Measurements from ENCODE around the gene BRD3.
"Not testable (repeated sequence)": the region's sequence is repeated elsewhere in the genome, so short reads cannot be mapped to it uniquely, and the experiment has no call there.

The BRD3 gene

DNA sequence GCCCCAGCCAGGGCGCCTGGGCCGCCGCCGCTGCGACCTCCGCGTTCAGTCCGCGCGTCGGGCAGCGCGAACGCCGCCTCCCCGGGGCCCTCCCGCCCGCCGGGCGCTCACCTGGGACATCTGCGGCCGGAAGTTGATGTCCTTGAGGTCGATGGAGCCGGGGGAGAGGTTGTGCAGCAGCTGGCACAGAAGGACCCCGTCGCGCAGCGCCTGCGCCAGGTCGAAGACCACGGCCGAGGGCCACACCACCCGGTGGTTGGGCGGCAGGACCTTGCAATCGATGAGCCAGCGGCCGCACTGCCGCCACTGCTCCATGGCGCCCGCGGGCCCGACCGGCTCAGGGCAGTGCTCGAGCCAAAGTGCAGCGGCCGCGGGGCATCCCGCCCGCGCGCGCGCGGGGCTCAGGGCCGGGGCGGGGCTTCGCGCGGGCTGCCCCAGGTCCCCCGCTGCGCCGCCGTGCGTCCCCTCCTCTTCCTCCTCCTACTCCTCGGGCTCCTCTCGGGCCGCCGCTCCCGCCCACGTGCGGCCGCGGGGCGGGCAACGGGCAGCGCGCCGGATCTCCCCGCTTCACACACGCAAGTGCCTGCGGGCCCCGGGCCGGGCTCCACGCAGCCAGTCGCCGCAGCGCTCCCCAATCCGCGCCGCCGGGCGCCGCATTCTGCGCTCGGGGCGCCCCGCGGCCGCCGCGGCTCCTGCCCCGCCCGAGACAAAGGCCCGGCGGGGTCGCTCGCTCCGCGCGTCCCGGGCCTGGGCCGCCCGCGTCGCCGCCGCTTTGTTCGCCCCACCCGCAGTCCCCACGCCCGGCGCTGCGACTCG, 75.7 kb downstream of the BRD3 start, which contains the start of gene VAV2:
Gene VAV2, minus strand, starts transcription at position 361 of the 816 bp plus-strand sequence. Its CDS starts 46 bp downstream, at position 315.
- Histone ChIP-seq H3K9me3 (ENCODE audit: control extremely low read depth in 1 of 5, control insufficient read depth in 4 of 5, insufficient read depth in 2 of 5, low read depth in 1 of 5, low read length in 4 of 5) (no peaks in the 10 kb centered on the region), H3K27me3 (replicated peaks in 2 of 5; ENCODE audit: control insufficient read depth in 4 of 5, insufficient read depth in 5 of 5, low read length in 4 of 5) (peaks cover 0 to 62% (median 31%) of the 10 kb centered on the region in 5 experiments), H3K27ac (ENCODE audit: insufficient read depth in 1 of 2, low read depth in 1 of 2, low read length in 2 of 2, poor library complexity in 1 of 2, severe bottlenecking in 2 of 2) (no peak within 1 kb of the TSS), H3K4me1 (ENCODE audit: control extremely low read depth in 1 of 4, control insufficient read depth in 4 of 4, insufficient read depth in 4 of 4, low read length in 3 of 4) (peaks cover 0 to 32% (median 30%) of the 10 kb centered on the region in 4 experiments), H3K4me3 (ENCODE audit: control insufficient read depth in 1 of 7, extremely low read depth in 1 of 7, insufficient read depth in 4 of 7, low read depth in 2 of 7, low read length in 6 of 7) (peak within 1 kb of the TSS; percentile 41 to 78 (median 67)), H3K36me3 (ENCODE audit: control insufficient read depth in 4 of 4, insufficient read depth in 4 of 4, low read length in 3 of 4) (no peaks in the 10 kb centered on the region)
- peak in 2 of 3 donors; percentile 33 to 38 for DNase-seq
- WGBS (ENCODE audit: insufficient coverage), result under 1% methylated on average over 87 of the region's 124 CpGs
- CTCF ChIA-PET, result interaction anchor here (1.4 to 5.5 kb wide), 4 partner anchors 9 to 212 kb away, joined by 3 to 143 read pairs (median 50); no protein-coding TSS in a partner anchor
- POLR2A ChIA-PET, result no interaction called here

DNA sequence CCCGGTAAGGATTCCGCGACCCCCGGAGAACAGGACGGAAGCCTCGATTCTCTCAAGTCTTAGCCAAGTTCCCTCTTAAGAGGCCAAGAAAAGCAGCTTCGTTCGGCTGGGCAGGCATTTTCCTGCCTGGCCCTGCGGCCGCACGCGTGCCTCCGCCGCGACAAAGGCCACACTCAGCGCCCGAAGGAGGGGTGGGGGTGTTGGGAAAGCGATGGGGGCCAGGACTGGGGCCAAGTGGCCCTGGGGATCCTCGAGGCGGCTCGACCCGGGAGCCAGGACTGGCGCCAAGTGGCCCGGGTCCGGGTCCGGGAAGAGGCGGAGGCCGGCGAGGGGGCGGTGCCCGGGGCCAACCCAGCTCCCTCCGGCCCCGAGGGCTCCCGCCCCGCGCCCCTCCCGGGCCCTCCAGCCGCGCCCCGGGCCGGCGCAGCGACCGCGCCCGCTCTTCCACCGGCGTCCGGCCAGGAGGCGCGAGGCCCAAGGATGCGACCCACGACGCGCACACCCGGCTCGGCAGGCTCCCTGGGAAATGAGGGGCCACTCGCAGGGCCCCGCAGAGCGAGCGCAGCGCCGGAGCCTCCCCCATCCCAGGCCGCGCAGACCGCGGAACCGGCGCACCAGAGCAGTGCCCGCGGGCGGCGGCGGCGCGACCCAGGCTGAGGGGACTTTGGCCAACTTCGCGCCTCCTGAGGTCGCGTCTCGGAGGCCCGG, 76.5 kb downstream of the BRD3 start:
- POLR2A ChIA-PET, result no interaction called here
- Histone ChIP-seq H3K4me1 (ENCODE audit: control extremely low read depth in 1 of 4, control insufficient read depth in 4 of 4, insufficient read depth in 4 of 4, low read length in 3 of 4) (peaks cover 0 to 32% (median 30%) of the 10 kb centered on the region in 4 experiments), H3K4me3 (ENCODE audit: control insufficient read depth in 1 of 7, extremely low read depth in 1 of 7, insufficient read depth in 4 of 7, low read depth in 2 of 7, low read length in 6 of 7) (peak overlapping the region in 6 of 7 experiments; percentile 28 to 78 (median 68)), H3K27ac (ENCODE audit: insufficient read depth in 1 of 2, low read depth in 1 of 2, low read length in 2 of 2, poor library complexity in 1 of 2, severe bottlenecking in 2 of 2) (no peak overlapping the region), H3K9me3 (ENCODE audit: control extremely low read depth in 1 of 5, control insufficient read depth in 4 of 5, insufficient read depth in 2 of 5, low read depth in 1 of 5, low read length in 4 of 5) (no peaks in the 10 kb centered on the region), H3K27me3 (replicated peaks in 2 of 5; ENCODE audit: control insufficient read depth in 4 of 5, insufficient read depth in 5 of 5, low read length in 4 of 5) (peaks cover 0 to 57% (median 28%) of the 10 kb centered on the region in 5 experiments), H3K36me3 (ENCODE audit: control insufficient read depth in 4 of 4, insufficient read depth in 4 of 4, low read length in 3 of 4) (no peaks in the 10 kb centered on the region)
- WGBS (ENCODE audit: insufficient coverage), result under 1% methylated on average over 42 of the region's 82 CpGs
- CTCF ChIA-PET, result interaction anchor here (1.4 to 1.5 kb wide), 2 partner anchors 199 to 209 kb away, joined by 3 to 8 read pairs; no protein-coding TSS in a partner anchor
- peak in 2 of 3 donors; percentile 22 to 28 for DNase-seq

DNA sequence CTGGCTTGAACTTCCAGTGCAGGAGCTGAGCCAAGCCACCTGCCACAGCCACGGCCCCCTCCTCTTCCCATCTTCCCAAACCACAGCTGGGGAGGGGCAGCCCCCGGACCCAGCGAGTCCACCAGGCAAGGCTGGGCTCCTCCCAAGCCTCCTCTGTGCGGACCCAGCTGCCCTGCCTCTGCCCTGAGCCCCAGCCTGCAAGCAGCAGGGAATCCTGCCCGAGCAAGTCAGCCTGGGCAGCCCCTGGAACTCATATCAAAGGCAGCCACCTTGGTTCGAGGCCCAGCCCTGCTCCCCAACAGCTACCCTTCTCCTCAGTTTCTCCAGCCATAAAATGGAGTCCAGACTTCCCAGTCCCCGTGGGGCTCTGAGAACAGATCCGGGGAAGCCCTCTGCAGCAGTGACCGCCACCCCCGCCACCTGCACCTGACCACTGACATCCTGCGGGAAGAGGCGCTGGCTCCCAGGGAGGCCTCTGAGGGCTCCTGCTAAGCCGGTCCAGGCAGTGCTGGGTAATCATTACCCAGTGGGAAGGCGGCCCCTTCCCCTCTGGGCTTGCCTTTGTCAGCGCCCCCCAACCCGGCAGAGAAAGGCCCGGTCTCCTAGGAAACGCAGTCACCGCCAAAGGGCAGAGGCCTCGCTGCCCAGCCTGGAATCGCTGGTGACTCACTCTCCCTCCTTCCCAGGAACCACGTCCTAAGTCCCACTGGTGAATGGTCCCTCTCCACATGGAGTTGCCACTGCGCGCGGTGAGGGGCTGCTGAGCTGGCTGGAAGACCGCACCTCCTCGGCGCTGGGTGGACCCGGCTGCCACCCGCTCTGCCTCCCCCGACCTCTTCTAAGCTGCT, 77.2 kb downstream of the BRD3 start:
- peak in 1 of 3 donors; percentile 24 for DNase-seq
- H3K9me3 ChIP-seq (ENCODE audit: control extremely low read depth in 1 of 5, control insufficient read depth in 4 of 5, insufficient read depth in 2 of 5, low read depth in 1 of 5, low read length in 4 of 5), result no peaks in the 10 kb centered on the region
- no peak overlapping the region for H3K27ac ChIP-seq (ENCODE audit: insufficient read depth in 1 of 2, low read depth in 1 of 2, low read length in 2 of 2, poor library complexity in 1 of 2, severe bottlenecking in 2 of 2)
- ChIA-PET CTCF (interaction anchor here (1.4 to 1.5 kb wide), 2 partner anchors 198 to 209 kb away, joined by 3 to 8 read pairs; no protein-coding TSS in a partner anchor), POLR2A (no interaction called here)
- no peaks in the 10 kb centered on the region for H3K36me3 ChIP-seq (ENCODE audit: control insufficient read depth in 4 of 4, insufficient read depth in 4 of 4, low read length in 3 of 4)
- peaks cover 0 to 54% (median 29%) of the 10 kb centered on the region in 5 experiments for H3K27me3 ChIP-seq (replicated peaks in 2 of 5; ENCODE audit: control insufficient read depth in 4 of 5, insufficient read depth in 5 of 5, low read length in 4 of 5)
- peaks cover 0 to 32% (median 30%) of the 10 kb centered on the region in 4 experiments for H3K4me1 ChIP-seq (ENCODE audit: control extremely low read depth in 1 of 4, control insufficient read depth in 4 of 4, insufficient read depth in 4 of 4, low read length in 3 of 4)
- H3K4me3 ChIP-seq (ENCODE audit: control insufficient read depth in 1 of 7, extremely low read depth in 1 of 7, insufficient read depth in 4 of 7, low read depth in 2 of 7, low read length in 6 of 7), result peak overlapping the region in 4 of 7 experiments; percentile 67 to 78 (median 72)
- WGBS (ENCODE audit: insufficient coverage), result 59% methylated on average over 27 of the region's 31 CpGs

DNA sequence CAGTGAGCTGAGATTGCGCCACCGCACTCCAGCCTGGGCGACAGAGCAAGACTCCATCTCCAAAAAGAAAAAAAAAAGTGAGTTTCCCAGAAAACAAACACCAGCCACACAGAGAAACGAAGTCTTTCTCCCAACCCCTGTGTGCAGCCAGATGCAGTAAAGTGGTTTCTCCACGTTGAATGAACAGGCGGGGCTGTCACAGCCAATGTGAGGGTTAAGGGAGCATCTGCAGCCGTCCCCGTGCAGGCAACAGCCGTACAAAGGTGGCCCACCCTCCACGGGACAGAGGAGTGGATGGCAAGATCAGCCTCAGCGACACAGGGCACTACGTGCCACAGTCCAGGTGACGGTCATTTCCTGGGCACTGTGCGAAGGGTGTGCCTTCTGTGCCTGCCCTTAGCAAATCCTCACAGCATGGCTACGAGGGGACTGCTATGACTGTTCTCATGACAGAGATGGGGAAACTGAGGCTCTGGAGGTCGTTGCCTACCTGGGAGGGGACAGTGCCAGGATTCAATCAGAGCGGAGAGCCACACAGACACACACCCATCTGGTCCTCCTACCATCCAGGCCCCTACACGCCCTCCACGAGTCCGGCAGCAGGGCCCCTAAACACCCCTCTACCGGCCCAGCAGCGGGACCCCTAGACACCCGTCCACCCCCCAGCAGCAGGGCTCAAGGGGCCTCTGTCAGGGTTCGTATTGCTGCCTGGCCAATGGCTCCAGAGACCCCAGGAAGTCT, 78.0 kb downstream of the BRD3 start:
- H3K27ac ChIP-seq (ENCODE audit: insufficient read depth in 1 of 2, low read depth in 1 of 2, low read length in 2 of 2, poor library complexity in 1 of 2, severe bottlenecking in 2 of 2), result no peak overlapping the region
- CTCF ChIA-PET, result interaction anchor here (0.6 to 1.5 kb wide), 2 partner anchors 155 to 208 kb away, joined by 3 to 8 read pairs; no protein-coding TSS in a partner anchor
- POLR2A ChIA-PET, result no interaction called here
- peaks cover 0 to 53% (median 29%) of the 10 kb centered on the region in 5 experiments for H3K27me3 ChIP-seq (replicated peaks in 2 of 5; ENCODE audit: control insufficient read depth in 4 of 5, insufficient read depth in 5 of 5, low read length in 4 of 5)
- no peaks in the 10 kb centered on the region for H3K36me3 ChIP-seq (ENCODE audit: control insufficient read depth in 4 of 4, insufficient read depth in 4 of 4, low read length in 3 of 4)
- no peak for DNase-seq
- H3K4me3 ChIP-seq (ENCODE audit: control insufficient read depth in 1 of 7, extremely low read depth in 1 of 7, insufficient read depth in 4 of 7, low read depth in 2 of 7, low read length in 6 of 7), result no peak overlapping the region
- no peaks in the 10 kb centered on the region for H3K9me3 ChIP-seq (ENCODE audit: control extremely low read depth in 1 of 5, control insufficient read depth in 4 of 5, insufficient read depth in 2 of 5, low read depth in 1 of 5, low read length in 4 of 5)
- peaks cover 0 to 32% (median 30%) of the 10 kb centered on the region in 4 experiments for H3K4me1 ChIP-seq (ENCODE audit: control extremely low read depth in 1 of 4, control insufficient read depth in 4 of 4, insufficient read depth in 4 of 4, low read length in 3 of 4)
- 95% methylated on average over 15 of the region's 24 CpGs for WGBS (ENCODE audit: insufficient coverage)

DNA sequence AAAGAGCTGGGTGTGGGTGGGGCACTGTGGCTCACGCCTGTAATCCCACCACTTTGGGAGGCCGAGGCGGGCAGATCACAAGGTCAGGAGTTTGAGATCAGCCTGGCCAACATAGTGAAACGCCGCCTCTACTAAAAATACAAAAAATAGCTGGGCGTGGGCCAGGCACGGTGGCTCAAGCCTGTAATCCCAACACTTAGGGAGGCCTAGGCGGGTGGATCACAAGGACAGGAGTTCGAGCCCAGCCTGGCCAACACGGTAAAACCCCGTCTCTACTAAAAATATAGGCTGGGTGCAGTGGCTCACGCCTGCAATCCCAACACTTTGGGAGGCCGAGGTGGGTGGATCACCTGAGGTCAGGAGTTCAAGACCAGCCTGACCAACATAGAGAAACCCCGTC, 79.1 kb downstream of the BRD3 start:
- WGBS (ENCODE audit: insufficient coverage), result 95% methylated on average over 10 of the region's 14 CpGs
- DNase-seq; H3K4me3 ChIP-seq (ENCODE audit: control insufficient read depth in 1 of 7, extremely low read depth in 1 of 7, insufficient read depth in 4 of 7, low read depth in 2 of 7, low read length in 6 of 7); POLR2A ChIA-PET; H3K9me3 ChIP-seq (ENCODE audit: control extremely low read depth in 1 of 5, control insufficient read depth in 4 of 5, insufficient read depth in 2 of 5, low read depth in 1 of 5, low read length in 4 of 5); H3K36me3 ChIP-seq (ENCODE audit: control insufficient read depth in 4 of 4, insufficient read depth in 4 of 4, low read length in 3 of 4); H3K27ac ChIP-seq (ENCODE audit: insufficient read depth in 1 of 2, low read depth in 1 of 2, low read length in 2 of 2, poor library complexity in 1 of 2, severe bottlenecking in 2 of 2): not testable (repeated sequence)
- Histone ChIP-seq H3K4me1 (ENCODE audit: control extremely low read depth in 1 of 4, control insufficient read depth in 4 of 4, insufficient read depth in 4 of 4, low read length in 3 of 4) (peaks cover 0 to 29% (median 27%) of the 10 kb centered on the region in 4 experiments), H3K27me3 (replicated peaks in 2 of 5; ENCODE audit: control insufficient read depth in 4 of 5, insufficient read depth in 5 of 5, low read length in 4 of 5) (peaks cover 0 to 43% (median 26%) of the 10 kb centered on the region in 5 experiments)
- CTCF ChIA-PET, result interaction anchor here (0.7 kb wide), 1 partner anchor 200 kb away, joined by 4 read pairs; no protein-coding TSS in a partner anchor

Measured in common myeloid progenitor, CD34-positive (primary cell).